H9 (cell line): ENCODE measurements around the gene ATE1. TPM values are rescaled to one million over a fixed set of nuclear protein-coding genes. Genes with fewer than 3 reads are reported as not detected.

ENCODE experiments used
- DNase-seq: peaks from one replicate; pipeline ENCODE4 v3.0.0-alpha.2; 2017
- H2AFZ ChIP-seq: one replicate; pipeline ENCODE4 v1.6.1; 2013; ENCODE audit warnings: mild to moderate bottlenecking, low read length, control low read depth, moderate library complexity
- H2AK5ac ChIP-seq: 2 replicates; pipeline ENCODE4 v1.6.1; 2013; ENCODE audit warnings: low read length, control low read depth, mixed read lengths; ENCODE audit not compliant: insufficient read length
- H2BK120ac ChIP-seq: one replicate; pipeline ENCODE4 v1.6.1; 2013; ENCODE audit warnings: low read depth, mild to moderate bottlenecking, low read length, control low read depth, inconsistent platforms; ENCODE audit not compliant: poor library complexity, severe bottlenecking
- H2BK12ac ChIP-seq: 2 replicates; pipeline ENCODE4 v1.6.1; 2013; ENCODE audit warnings: low read length, control low read depth, mixed read lengths, low read depth; ENCODE audit not compliant: insufficient read length
- H2BK15ac ChIP-seq: 2 replicates; pipeline ENCODE4 v1.6.1; 2013; ENCODE audit warnings: low read depth, low read length, control low read depth
- H2BK20ac ChIP-seq: one replicate; pipeline ENCODE4 v1.6.1; 2013; ENCODE audit warnings: low read depth, mild to moderate bottlenecking, low read length, control low read depth, inconsistent platforms; ENCODE audit not compliant: poor library complexity, severe bottlenecking
- H2BK5ac ChIP-seq: 2 replicates; pipeline ENCODE4 v1.6.1; 2013; ENCODE audit warnings: low read length, control low read depth, mixed read lengths; ENCODE audit not compliant: insufficient read length
- H3K14ac ChIP-seq: 2 replicates; pipeline ENCODE4 v1.6.1; 2013; ENCODE audit warnings: low read length, control low read depth; ENCODE audit not compliant: insufficient read depth
- H3K18ac ChIP-seq: 2 replicates; pipeline ENCODE4 v1.6.1; 2013; ENCODE audit warnings: low read depth, mild to moderate bottlenecking, mixed read lengths, low read length, control low read depth; ENCODE audit not compliant: insufficient read length
- H3K23ac ChIP-seq: 2 replicates; pipeline ENCODE4 v1.6.1; 2013; ENCODE audit warnings: low read length, control low read depth, mixed read lengths, low read depth; ENCODE audit not compliant: insufficient read length
- H3K23me2 ChIP-seq: 2 replicates; pipeline ENCODE4 v1.6.1; 2013; ENCODE audit warnings: low read depth, mild to moderate bottlenecking, mixed read lengths, low read length, control low read depth; ENCODE audit not compliant: insufficient read length, poor library complexity, severe bottlenecking
- H3K27ac ChIP-seq: 2 replicates; pipeline ENCODE4 v1.5.1; 2013; ENCODE audit warnings: low read length, control low read depth, mixed read lengths, low read depth; ENCODE audit not compliant: insufficient read length
- H3K27me3 ChIP-seq: 2 replicates; pipeline ENCODE4 v1.6.1; 2013; ENCODE audit warnings: low read length, control low read depth, inconsistent platforms; ENCODE audit not compliant: insufficient read depth
- H3K4ac ChIP-seq: 2 replicates; pipeline ENCODE4 v1.6.1; 2013; ENCODE audit warnings: low read depth, mild to moderate bottlenecking, control low read depth, inconsistent platforms, low read length, moderate library complexity
- H3K4me1 ChIP-seq: 2 replicates; pipeline ENCODE4 v1.6.1; 2013; ENCODE audit warnings: low read length, control low read depth, inconsistent platforms; ENCODE audit not compliant: insufficient read depth
- H3K4me2 ChIP-seq: 2 replicates; pipeline ENCODE4 v1.6.1; 2013; ENCODE audit warnings: low read length, control low read depth, mixed read lengths; ENCODE audit not compliant: insufficient read length, insufficient read depth
- H3K56ac ChIP-seq: 2 replicates; pipeline ENCODE4 v1.6.1; 2013; ENCODE audit warnings: low read depth, mild to moderate bottlenecking, mixed read lengths, low read length, control low read depth; ENCODE audit not compliant: insufficient read length
- H3K79me1 ChIP-seq: 2 replicates; pipeline ENCODE4 v1.6.1; 2013; ENCODE audit warnings: low read depth, mild to moderate bottlenecking, moderate library complexity, low read length, control low read depth, inconsistent platforms; ENCODE audit not compliant: insufficient read depth, poor library complexity, severe bottlenecking
- H3K79me2 ChIP-seq: 2 replicates; pipeline ENCODE4 v1.6.1; 2013; ENCODE audit warnings: low read length, control low read depth, inconsistent platforms; ENCODE audit not compliant: insufficient read depth
- H3K9ac ChIP-seq: 2 replicates; pipeline ENCODE4 v1.6.1; 2013; ENCODE audit warnings: low read length, control low read depth, mixed read lengths; ENCODE audit not compliant: insufficient read length; ENCODE audit errors: extremely low read depth
- H3K9me3 ChIP-seq: one replicate; pipeline ENCODE4 v1.6.1; 2013; ENCODE audit warnings: low read depth, low read length, inconsistent platforms; ENCODE audit not compliant: control insufficient read depth
- H3T11ph ChIP-seq: one replicate; pipeline ENCODE4 v1.6.1; 2013; ENCODE audit warnings: mild to moderate bottlenecking, low read length, control low read depth, inconsistent platforms
- H4K20me1 ChIP-seq: one replicate; pipeline ENCODE4 v1.6.1; 2013; ENCODE audit not compliant: control insufficient read depth, insufficient read length, insufficient read depth
- H4K5ac ChIP-seq: 2 replicates; pipeline ENCODE4 v1.6.1; 2013; ENCODE audit warnings: low read depth, mild to moderate bottlenecking, mixed read lengths, low read length, control low read depth; ENCODE audit not compliant: insufficient read length
- H4K8ac ChIP-seq: replicated peaks from 2 replicates; pipeline ENCODE4 v1.6.1; 2013; ENCODE audit warnings: low read length, control low read depth, mixed read lengths, low read depth; ENCODE audit not compliant: insufficient read length
- H4K91ac ChIP-seq: 2 replicates; pipeline ENCODE4 v1.6.1; 2013; ENCODE audit warnings: low read depth, mild to moderate bottlenecking, moderate library complexity, mixed read lengths, low read length, control low read depth; ENCODE audit not compliant: insufficient read length
- H3K27ac Mint-ChIP-seq, 3 experiments: 2 replicates in 2 of 3; 3 replicates in 1 of 3; pipeline ENCODE4 v1.8.0; 2020 to 2021; ENCODE audit warnings: mixed read lengths in 3 of 3, mild to moderate bottlenecking in 1 of 3, moderate library complexity in 1 of 3
- H3K27me3 Mint-ChIP-seq: 2 replicates; pipeline ENCODE4 v1.8.0; 2021; ENCODE audit warnings: low read depth, mild to moderate bottlenecking, moderate library complexity, mixed read lengths
- H3K36me3 Mint-ChIP-seq, 3 experiments: 2 replicates in 2 of 3; 3 replicates in 1 of 3; pipeline ENCODE4 v1.8.0; 2020 to 2021; ENCODE audit warnings: low read depth in 3 of 3, mixed read lengths in 3 of 3; ENCODE audit not compliant: insufficient read depth in 1 of 3
- H3K4me1 Mint-ChIP-seq, 2 experiments: 2 replicates each; pipeline ENCODE4 v1.8.0; 2020; ENCODE audit warnings: mixed read lengths in 2 of 2
- H3K4me3 Mint-ChIP-seq, 2 experiments: 2 replicates in 1 of 2; 3 replicates in 1 of 2; pipeline ENCODE4 v1.8.0; 2020 to 2021; ENCODE audit warnings: mild to moderate bottlenecking in 2 of 2, mixed read lengths in 2 of 2, moderate library complexity in 1 of 2
- H3K9me3 Mint-ChIP-seq, 2 experiments: 2 replicates in 1 of 2; 3 replicates in 1 of 2; pipeline ENCODE4 v1.8.0; 2020; ENCODE audit warnings: mild to moderate bottlenecking in 2 of 2, mixed read lengths in 2 of 2, moderate library complexity in 1 of 2
- WGBS: extraction: QIAGEN DNeasy Blood & Tissue Kit; methylation state at CpG from one replicate; pipeline ENCODE4 v1.1.7; 2013; ENCODE audit warnings: missing lambda C conversion rate, low lambda C conversion rate, mixed read lengths; ENCODE audit not compliant: insufficient read length; ENCODE audit errors: extremely low coverage; 5-methylcytosine and 5-hydroxymethylcytosine counted together
- total RNA-seq: library from RNA; stranded (reverse); gene quantifications from 2 replicates; pipeline ENCODE4 v1.2.1, GENCODE V29; 2021
- TF ChIP-seq, protein P1 (sequence below): fragments of 200-600 bp; sonication (generic); conservative IDR thresholded peaks from 3 replicates; pipeline ENCODE4 v1.8.0; 2021; ENCODE audit warnings: antibody characterized with exemption, mild to moderate bottlenecking

Gene ATE1
- total RNA-seq, 1 experiment from 2014 or later, result 29.0 TPM

DNA sequence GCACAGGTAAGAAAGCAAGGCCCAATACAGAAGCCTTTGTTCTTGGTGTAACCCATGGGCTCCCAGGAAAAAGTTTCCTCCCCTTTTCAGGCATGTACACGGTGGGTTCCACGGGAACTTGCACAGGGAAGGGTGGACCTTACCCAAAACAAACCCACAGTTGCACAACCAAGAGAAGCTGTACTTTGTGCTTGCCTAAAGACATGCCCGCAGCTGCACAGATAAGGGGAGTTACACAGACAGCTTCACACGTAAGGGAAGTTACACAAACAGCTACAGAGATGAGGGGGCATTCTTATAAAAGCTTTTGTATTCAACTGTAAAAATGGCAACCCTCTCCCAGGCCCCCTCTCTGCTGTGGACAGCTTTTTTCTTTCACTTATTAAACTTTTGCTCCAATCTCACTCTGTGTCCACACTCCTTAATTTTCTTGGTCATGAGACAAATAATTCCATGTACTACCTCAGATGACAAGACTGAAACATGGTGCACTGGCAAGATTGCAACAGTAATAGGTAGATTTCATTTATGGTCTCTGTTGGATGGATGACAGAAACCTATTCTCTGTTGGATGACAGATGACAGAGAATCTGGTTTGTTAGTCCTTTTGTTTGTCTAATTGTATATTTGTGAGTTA, 72.9 kb downstream of the ATE1 start:
- Histone ChIP-seq H4K20me1 (no peaks in the 10 kb centered on the region), H3K23me2 (no peaks in the 10 kb centered on the region), H3T11ph (no peak overlapping the region), H3K56ac (no peak overlapping the region), H3K79me2 (no peaks in the 10 kb centered on the region), H4K5ac (no peak overlapping the region), H2BK120ac (no peak overlapping the region), H3K18ac (no peak overlapping the region), H2BK5ac (no peak overlapping the region), H2BK20ac (no peak overlapping the region), H3K4me2 (no peak overlapping the region), H3K9me3 (no peaks in the 10 kb centered on the region), H3K14ac (no peak overlapping the region), H2BK15ac (no peak overlapping the region), H3K79me1 (no peaks in the 10 kb centered on the region), H3K23ac (no peak overlapping the region), H4K91ac (no peak overlapping the region), H2AK5ac (no peak overlapping the region), H3K4ac (no peak overlapping the region), H2BK12ac (no peak overlapping the region), H3K27me3 (no peaks in the 10 kb centered on the region), H3K4me1 (no peaks in the 10 kb centered on the region), H3K27ac (no peak overlapping the region), H2AFZ (no peak overlapping the region), H4K8ac (no peak overlapping the region), H3K9ac (no peak overlapping the region)
- Mint-ChIP-seq H3K4me3 (no peak overlapping the region), H3K27me3 (no peaks in the 10 kb centered on the region), H3K36me3 (peaks cover 19 to 46% (median 41%) of the 10 kb centered on the region in 3 experiments), H3K27ac (no peak overlapping the region), H3K9me3 (peaks cover 7 to 10% of the 10 kb centered on the region in 2 experiments), H3K4me1 (peaks cover 2 to 10% of the 10 kb centered on the region in 2 experiments; a peak in 3 of 4 replicates)
- DNase-seq, result no peak
- TF ChIP-seq, protein P1, sequence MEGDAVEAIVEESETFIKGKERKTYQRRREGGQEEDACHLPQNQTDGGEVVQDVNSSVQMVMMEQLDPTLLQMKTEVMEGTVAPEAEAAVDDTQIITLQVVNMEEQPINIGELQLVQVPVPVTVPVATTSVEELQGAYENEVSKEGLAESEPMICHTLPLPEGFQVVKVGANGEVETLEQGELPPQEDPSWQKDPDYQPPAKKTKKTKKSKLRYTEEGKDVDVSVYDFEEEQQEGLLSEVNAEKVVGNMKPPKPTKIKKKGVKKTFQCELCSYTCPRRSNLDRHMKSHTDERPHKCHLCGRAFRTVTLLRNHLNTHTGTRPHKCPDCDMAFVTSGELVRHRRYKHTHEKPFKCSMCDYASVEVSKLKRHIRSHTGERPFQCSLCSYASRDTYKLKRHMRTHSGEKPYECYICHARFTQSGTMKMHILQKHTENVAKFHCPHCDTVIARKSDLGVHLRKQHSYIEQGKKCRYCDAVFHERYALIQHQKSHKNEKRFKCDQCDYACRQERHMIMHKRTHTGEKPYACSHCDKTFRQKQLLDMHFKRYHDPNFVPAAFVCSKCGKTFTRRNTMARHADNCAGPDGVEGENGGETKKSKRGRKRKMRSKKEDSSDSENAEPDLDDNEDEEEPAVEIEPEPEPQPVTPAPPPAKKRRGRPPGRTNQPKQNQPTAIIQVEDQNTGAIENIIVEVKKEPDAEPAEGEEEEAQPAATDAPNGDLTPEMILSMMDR, result no peak
- no CpG with 5 or more reads among the region's 4 CpGs for WGBS
